ENCODE data around the gene TANC1. TPM values are rescaled to one million over a fixed set of nuclear protein-coding genes. Genes with fewer than 3 reads are reported as not detected.

Gene TANC1
- total and polyA plus RNA-seq, 2 experiments from 2014 or later: 2.8 to 9.5 TPM

GRCh38 chr2:159138642-159139182 lies 170.3 kb downstream of the TANC1 start:
- Mint-ChIP-seq H3K27ac (peak overlapping the region; percentile 42; the same call in 1 of the 2 replicates), H3K4me1 (peaks cover 10% of the 10 kb centered on the region; the same call in 2 of the 3 replicates), H3K4me3 (no peak overlapping the region), H3K27me3 (ENCODE audit: insufficient read depth, low read depth, poor library complexity) (peaks cover 2% of the 10 kb centered on the region), H3K9me3 (no peaks in the 10 kb centered on the region), H3K36me3 (ENCODE audit: low read depth) (no peaks in the 10 kb centered on the region)
- Histone ChIP-seq H3K9me2 (ENCODE audit: insufficient read depth) (no peaks in the 10 kb centered on the region), H3K4me3 (no peak overlapping the region), H2AFZ (no peak overlapping the region), H3K27me3 (ENCODE audit: insufficient read depth) (no peaks in the 10 kb centered on the region), H3K79me2 (replicated peaks; ENCODE audit: insufficient read depth) (no peaks in the 10 kb centered on the region), H3K4me1 (ENCODE audit: insufficient read depth) (no peaks in the 10 kb centered on the region; the same call in 1 of the 2 replicates), H3K27ac (ENCODE audit: low read depth) (no peak overlapping the region), H3F3A (replicated peaks; ENCODE audit: low read depth) (no peaks in the 10 kb centered on the region), H3K36me3 (ENCODE audit: insufficient read depth) (no peaks in the 10 kb centered on the region), H3K4me2 (no peak overlapping the region), H4K20me1 (replicated peaks; ENCODE audit: insufficient read depth) (no peaks in the 10 kb centered on the region; the same call in 1 of the 2 replicates)
- TF ChIP-seq POLR2AphosphoS5 (IDR thresholded peaks at IDR 0.05; ENCODE audit: low read depth) (no peak), CTCF (conservative IDR thresholded peaks at IDR 0.05; ENCODE audit: low read depth in 2 of 2) (no peak), ETS1 (IDR thresholded peaks at IDR 0.05) (no peak), NANOG (IDR thresholded peaks at IDR 0.05; ENCODE audit: borderline replicate concordance) (no peak), CREB1 (CRISPR knock-in tag; IDR thresholded peaks at IDR 0.05; ENCODE audit: low read depth) (no peak), EZH2 (IDR thresholded peaks at IDR 0.05; ENCODE audit: low read depth, unreplicated experiment) (no peak), ZNF331 (CRISPR knock-in tag; IDR thresholded peaks at IDR 0.05; ENCODE audit: low read depth) (no peak), REST (IDR thresholded peaks at IDR 0.05; ENCODE audit: unreplicated experiment) (no peak), JUNB (IDR thresholded peaks at IDR 0.05; ENCODE audit: unreplicated experiment) (no peak), STAT1 (IDR thresholded peaks at IDR 0.05; ENCODE audit: unreplicated experiment) (no peak), ZNF462 (CRISPR knock-in tag; IDR thresholded peaks at IDR 0.05) (no peak), ZNF114 (CRISPR knock-in tag; IDR thresholded peaks at IDR 0.05) (no peak), EZH2phosphoT487 (IDR thresholded peaks at IDR 0.05; ENCODE audit: unreplicated experiment) (no peak)
- ATAC-seq (no peak), DNase-seq (ENCODE audit: low spot score) (no peak)
